Calu3 (cell line): ENCODE measurements around the gene TAS2R5. TPM values are rescaled to one million over a fixed set of nuclear protein-coding genes. Genes with fewer than 3 reads are reported as not detected.
"Not testable (repeated sequence)": the region's sequence is repeated elsewhere in the genome, so short reads cannot be mapped to it uniquely, and the experiment has no call there.

Source experiments
- Bru-seq: library from RNA; stranded (reverse); fragments of 400-500 nt; gene quantifications from one replicate; lab custom pipeline; 2021; lab: Mats Ljungman, UMichigan
- BruChase-seq, 2 experiments: library from RNA; stranded (reverse); fragments of 400-500 nt; gene quantifications; one replicate each; lab custom pipeline; 2021; lab: Mats Ljungman, UMichigan
- BruUV-seq: library from RNA; stranded (reverse); fragments of 400-500 nt; replicated peaks from 2 replicates; lab custom pipeline; 2021; lab: Mats Ljungman, UMichigan
- CTCF ChIA-PET: fragments of 300-600 bp; sonication (Branson Sonifier 250); formaldehyde crosslinking; loops from one replicate; lab custom pipeline; 2022; ENCODE audit warnings: antibody characterized with exemption; lab: Charles Lee
- DNase-seq: peaks from one replicate; pipeline ENCODE4 v3.0.0; 2022
- H3K27ac Mint-ChIP-seq: one replicate; pipeline ENCODE4 v1.8.0; 2022; ENCODE audit warnings: mixed read lengths; ENCODE audit not compliant: unreplicated experiment
- H3K27me3 Mint-ChIP-seq: one replicate; pipeline ENCODE4 v1.8.0; 2022; ENCODE audit warnings: mixed read lengths; ENCODE audit not compliant: unreplicated experiment
- H3K36me3 Mint-ChIP-seq: one replicate; pipeline ENCODE4 v1.8.0; 2022; ENCODE audit warnings: mild to moderate bottlenecking, moderate library complexity, mixed read lengths; ENCODE audit not compliant: insufficient read depth, unreplicated experiment
- H3K4me1 Mint-ChIP-seq: one replicate; pipeline ENCODE4 v1.8.0; 2022; ENCODE audit warnings: mild to moderate bottlenecking, low read depth, mixed read lengths; ENCODE audit not compliant: unreplicated experiment
- H3K4me3 Mint-ChIP-seq: one replicate; pipeline ENCODE4 v1.8.0; 2022; ENCODE audit warnings: mild to moderate bottlenecking, low read depth, moderate library complexity, mixed read lengths; ENCODE audit not compliant: unreplicated experiment
- H3K9me3 Mint-ChIP-seq: one replicate; pipeline ENCODE4 v1.8.0; 2022; ENCODE audit warnings: low read depth, mixed read lengths; ENCODE audit not compliant: unreplicated experiment
- CTCF ChIP-seq: fragments of 200-600 bp; IDR thresholded peaks from one replicate; pipeline ENCODE4 v1.8.0; 2022; ENCODE audit warnings: antibody characterized with exemption; ENCODE audit not compliant: unreplicated experiment
- intact Hi-C: fragments of 100-400 bp; cut with micrococcal nuclease; formaldehyde crosslinking; loops from one replicate; pipeline ENCODE4 v1.10.0; 2022; ENCODE audit not compliant: unreplicated experiment
- long read RNA-seq: library from polyadenylated mRNA; stranded (forward); transcript quantifications from one replicate; pipeline ENCODE4 v2.0.0, GENCODE V29; 2022
- total RNA-seq: library from RNA; stranded (reverse); gene quantifications from 2 replicates; pipeline ENCODE4 v1.2.3, GENCODE V29; 2022

TAS2R5 gene
- total RNA-seq, result 3.0 and 3.6 TPM in 2 replicates
- Bru-seq, nascent RNA, result percentile 64 among the genes with signal in this experiment
- percentile 87 among the genes with signal in this experiment for BruChase-seq, experiment 1, labeled RNA remaining after a 6-hour chase
- percentile 79 among the genes with signal in this experiment for BruChase-seq, experiment 2, labeled RNA remaining after a 2-hour chase
- long read RNA-seq, result 0 reads

- H3K36me3 Mint-ChIP-seq, result peaks cover 5% of the 10 kb centered on the region
- BruUV-seq, result no TSS peak
These were observed at the start of gene TAS2R5 for GRCh38 chr7:141789917-141790316. TAS2R5 (plus strand) TSS chr7:141790217; CDS start chr7:141790362, 145 bp downstream.

GRCh38 chr7:141742229-141742628 is 47.8 kb upstream of the TAS2R5 start:
- CTCF ChIA-PET, result no interaction called here
- no peaks in the 10 kb centered on the region for H3K27me3 Mint-ChIP-seq
- peaks cover 76% of the 10 kb centered on the region for H3K36me3 Mint-ChIP-seq
- BruUV-seq, result no TSS peak
- H3K4me1 Mint-ChIP-seq, result peaks cover 32% of the 10 kb centered on the region
- intact Hi-C loops, result no loop called here
- no peak overlapping the region for H3K4me3 Mint-ChIP-seq
- TF ChIP-seq CTCF, result no peak
- no peak overlapping the region for H3K27ac Mint-ChIP-seq
- DNase-seq, result no peak
- H3K9me3 Mint-ChIP-seq, result no peaks in the 10 kb centered on the region

More at GRCh38 chr7:141789917-141790316, at the start of gene TAS2R5:
- Mint-ChIP-seq H3K27ac (no peak within 1 kb of the TSS), H3K4me3 (no peak within 1 kb of the TSS), H3K9me3 (no peaks in the 10 kb centered on the region), H3K27me3 (no peaks in the 10 kb centered on the region), H3K4me1 (peaks cover 13% of the 10 kb centered on the region)
- intact Hi-C loops, result loop anchor here (5.0 kb wide), 1 partner anchor 138 kb away; no protein-coding TSS in a partner anchor
- no peak for DNase-seq
- CTCF ChIA-PET, result no interaction called here
- no peak for TF ChIP-seq CTCF

- no TSS peak for BruUV-seq
- DNase-seq, result no peak
- no peak for TF ChIP-seq CTCF
- Mint-ChIP-seq H3K4me3 (no peak overlapping the region), H3K9me3 (no peaks in the 10 kb centered on the region), H3K27ac (no peak overlapping the region), H3K36me3 (peaks cover 58% of the 10 kb centered on the region), H3K4me1 (peaks cover 25% of the 10 kb centered on the region), H3K27me3 (no peaks in the 10 kb centered on the region)
- intact Hi-C loops, result no loop called here
- CTCF ChIA-PET, result no interaction called here
These were observed 45.9 kb upstream of the TAS2R5 start for GRCh38 chr7:141744131-141744530.

GRCh38 chr7:141748396-141748795 is 41.6 kb upstream of the TAS2R5 start:
- no peak for TF ChIP-seq CTCF
- no peak for DNase-seq
- peaks cover 5% of the 10 kb centered on the region for H3K9me3 Mint-ChIP-seq
- H3K4me1 Mint-ChIP-seq, result no peaks in the 10 kb centered on the region
- H3K27me3 Mint-ChIP-seq, result no peaks in the 10 kb centered on the region
- H3K36me3 Mint-ChIP-seq, result peaks cover 67% of the 10 kb centered on the region
- no peak overlapping the region for H3K27ac Mint-ChIP-seq
- CTCF ChIA-PET, result no interaction called here
- H3K4me3 Mint-ChIP-seq, result no peak overlapping the region
- no TSS peak for BruUV-seq
- intact Hi-C loops, result no loop called here

- peaks cover 58% of the 10 kb centered on the region for H3K36me3 Mint-ChIP-seq
- BruUV-seq, H3K4me1 Mint-ChIP-seq, H3K4me3 Mint-ChIP-seq, H3K27ac Mint-ChIP-seq, CTCF ChIA-PET, H3K9me3 Mint-ChIP-seq, intact Hi-C loops, H3K27me3 Mint-ChIP-seq: not testable (repeated sequence)
- peak; percentile 14 for DNase-seq
These were observed 38.1 kb upstream of the TAS2R5 start for GRCh38 chr7:141751904-141752303.
